WTC11 (cell line): ENCODE measurements around the gene RPL10A. TPM values are rescaled to one million over a fixed set of nuclear protein-coding genes. Genes with fewer than 3 reads are reported as not detected.

Experiments used
- ATAC-seq: fragments of 200-7000 bp; cut with Tn5 transposase; 2 replicates; pipeline ENCODE4 v1.10.0; 2021; ENCODE audit warnings: mild to moderate bottlenecking, moderate library complexity
- CTCF ChIA-PET: fragments of 300-600 bp; sonication (Branson Sonifier 250); formaldehyde crosslinking; loops from one replicate; lab custom pipeline; 2021; ENCODE audit warnings: antibody characterized with exemption; lab: Charles Lee
- POLR2A ChIA-PET: fragments of 350-600 bp; sonication (Branson Sonifier 250); formaldehyde crosslinking; loops from one replicate; lab custom pipeline; 2021; ENCODE audit warnings: antibody characterized with exemption; lab: Charles Lee
- DNase-seq: peaks from one replicate; pipeline ENCODE4 v3.0.0; 2021; ENCODE audit warnings: low spot score
- H3K27ac Mint-ChIP-seq: 2 replicates; pipeline ENCODE4 v1.8.0; 2021; ENCODE audit warnings: mixed read lengths
- H3K27me3 Mint-ChIP-seq: 2 replicates; pipeline ENCODE4 v1.8.0; 2021; ENCODE audit warnings: low read depth, mild to moderate bottlenecking, moderate library complexity, mixed read lengths
- H3K36me3 Mint-ChIP-seq: 2 replicates; pipeline ENCODE4 v1.8.0; 2021; ENCODE audit warnings: mixed read lengths
- H3K4me1 Mint-ChIP-seq: 2 replicates; pipeline ENCODE4 v1.8.0; 2022; ENCODE audit warnings: mixed read lengths
- H3K4me3 Mint-ChIP-seq: 2 replicates; pipeline ENCODE4 v1.8.0; 2021; ENCODE audit warnings: mild to moderate bottlenecking, moderate library complexity, mixed read lengths
- H3K9me3 Mint-ChIP-seq: 2 replicates; pipeline ENCODE4 v1.8.0; 2021; ENCODE audit warnings: mixed read lengths
- EMX1 ChIP-seq: fragments of 250-450 bp; sonication (Bioruptor Pico); IDR thresholded peaks from 2 replicates; pipeline ENCODE4 v1.8.0; 2021; ENCODE audit warnings: mild to moderate bottlenecking
- FOXP4 ChIP-seq: sonication (generic); formaldehyde crosslinking; IDR thresholded peaks from 2 replicates; pipeline ENCODE4 v1.8.0; 2022; ENCODE audit warnings: mild to moderate bottlenecking, missing genetic modification reagents
- HMGA2 ChIP-seq: fragments of 250-450 bp; sonication (Bioruptor Pico); IDR thresholded peaks from 2 replicates; pipeline ENCODE4 v1.4.0; 2021; ENCODE audit warnings: mild to moderate bottlenecking, moderate library complexity
- OVOL2 ChIP-seq: fragments of 250-450 bp; sonication (Bioruptor Pico); IDR thresholded peaks from 2 replicates; pipeline ENCODE4 v1.9.0; 2021; ENCODE audit warnings: mild to moderate bottlenecking, borderline replicate concordance
- RELA ChIP-seq: sonication (generic); formaldehyde crosslinking; IDR thresholded peaks from 2 replicates; pipeline ENCODE4 v1.8.1; 2022; ENCODE audit warnings: missing genetic modification reagents, mild to moderate bottlenecking, borderline replicate concordance
- TCF7 ChIP-seq: sonication (generic); formaldehyde crosslinking; IDR thresholded peaks from 2 replicates; pipeline ENCODE4 v1.8.0; 2022; ENCODE audit warnings: mild to moderate bottlenecking, low read depth, missing genetic modification reagents, moderate library complexity
- USF2 ChIP-seq: sonication (generic); formaldehyde crosslinking; IDR thresholded peaks from 2 replicates; pipeline ENCODE4 v1.8.1; 2023; ENCODE audit warnings: mild to moderate bottlenecking, missing genetic modification reagents, moderate library complexity
- ZMAT4 ChIP-seq: fragments of 250-450 bp; sonication (Bioruptor Pico); IDR thresholded peaks from 2 replicates; pipeline ENCODE4 v1.9.0; 2021; ENCODE audit warnings: mild to moderate bottlenecking
- ZNF138 ChIP-seq: sonication (generic); formaldehyde crosslinking; conservative IDR thresholded peaks from 2 replicates; pipeline ENCODE4 v1.8.1; 2022; ENCODE audit warnings: mild to moderate bottlenecking, moderate library complexity, missing genetic modification reagents
- ZNF263 ChIP-seq: sonication (generic); formaldehyde crosslinking; IDR thresholded peaks from 2 replicates; pipeline ENCODE4 v1.8.1; 2022; ENCODE audit warnings: low read depth, mild to moderate bottlenecking, moderate library complexity, missing genetic modification reagents
- ZNF671 ChIP-seq: fragments of 250-450 bp; sonication (Bioruptor Pico); IDR thresholded peaks from 2 replicates; pipeline ENCODE4 v1.8.0; 2021; ENCODE audit warnings: mild to moderate bottlenecking
- total RNA-seq: library from RNA; stranded (reverse); gene quantifications from 3 replicates; pipeline ENCODE4 v1.2.3, GENCODE V29; 2021
- TF ChIP-seq, protein P1 (sequence below): sonication (generic); formaldehyde crosslinking; IDR thresholded peaks from 2 replicates; pipeline ENCODE4 v1.8.1; 2022; ENCODE audit warnings: missing genetic modification reagents, borderline replicate concordance
- TF ChIP-seq, protein P2 (sequence below): sonication (generic); formaldehyde crosslinking; IDR thresholded peaks from 2 replicates; pipeline ENCODE4 v1.8.0; 2022; ENCODE audit warnings: mild to moderate bottlenecking, missing genetic modification reagents
- TF ChIP-seq, protein P3 (sequence below): sonication (generic); formaldehyde crosslinking; IDR thresholded peaks from 2 replicates; pipeline ENCODE4 v1.8.0; 2022; ENCODE audit warnings: mild to moderate bottlenecking, missing genetic modification reagents
- TF ChIP-seq, protein P4 (sequence below): fragments of 200-600 bp; IDR thresholded peaks from 2 replicates; pipeline ENCODE4 v1.8.0; 2022; ENCODE audit warnings: antibody characterized with exemption
- TF ChIP-seq, protein P5 (sequence below): sonication (generic); formaldehyde crosslinking; IDR thresholded peaks from 2 replicates; pipeline ENCODE4 v1.8.0; 2022; ENCODE audit warnings: missing genetic modification reagents
- TF ChIP-seq, protein P6 (sequence below): sonication (generic); formaldehyde crosslinking; IDR thresholded peaks from 2 replicates; pipeline ENCODE4 v1.8.0; 2023; ENCODE audit warnings: missing genetic modification reagents

RPL10A gene
- total RNA-seq, 1 experiment from 2014 or later: 1,829 TPM

DNA sequence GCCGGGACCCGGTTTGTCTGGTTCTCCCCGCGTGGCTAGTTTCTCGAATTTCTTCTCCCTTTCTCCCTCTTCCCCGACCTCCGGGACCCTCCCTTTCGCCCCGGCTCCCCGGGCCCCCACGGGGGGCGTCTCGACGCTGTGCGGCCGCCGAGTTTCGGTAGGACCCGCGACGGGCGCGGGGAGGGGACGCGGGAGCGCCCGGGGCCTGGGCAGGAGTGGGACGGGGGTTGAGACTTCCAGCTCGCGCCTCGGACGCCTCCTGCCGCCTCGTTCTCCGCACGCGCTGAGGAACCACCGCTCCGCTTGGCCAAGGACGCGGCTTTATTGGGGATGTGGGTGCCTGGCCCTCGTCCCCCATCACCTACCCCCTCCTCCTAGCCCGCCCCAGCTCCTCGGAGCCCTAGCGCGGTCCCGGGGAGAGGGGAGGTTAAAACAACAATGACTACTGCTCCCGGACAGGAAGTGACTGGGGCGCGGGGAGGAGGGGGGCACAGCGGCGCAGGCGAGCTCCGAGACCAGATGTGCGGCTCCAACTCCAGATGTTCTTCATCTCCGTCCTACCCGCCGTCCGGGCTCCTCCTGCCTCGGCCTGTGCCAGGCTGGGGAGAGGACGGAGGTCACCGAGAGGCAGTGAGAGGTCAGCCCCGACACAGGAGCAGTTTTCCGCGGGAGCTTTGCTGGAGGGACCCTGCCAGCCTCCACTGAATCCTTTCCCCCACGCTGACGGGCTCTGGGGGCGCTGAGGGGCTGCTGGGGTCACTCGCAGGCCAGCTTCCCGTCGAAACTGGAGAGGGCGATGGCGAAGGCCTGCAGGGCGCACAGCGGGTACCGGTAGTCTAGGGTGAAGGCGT lies 29.6 kb downstream of the RPL10A start (continued):
- TF ChIP-seq FOXP4 (CRISPR knock-in tag) (peak; percentile 74; the same call in 1 of the 2 replicates), ZNF263 (CRISPR knock-in tag) (0 out of 2 replicates have a peak, but pooled peaks have one; percentile 68)
- TF ChIP-seq, protein P1, sequence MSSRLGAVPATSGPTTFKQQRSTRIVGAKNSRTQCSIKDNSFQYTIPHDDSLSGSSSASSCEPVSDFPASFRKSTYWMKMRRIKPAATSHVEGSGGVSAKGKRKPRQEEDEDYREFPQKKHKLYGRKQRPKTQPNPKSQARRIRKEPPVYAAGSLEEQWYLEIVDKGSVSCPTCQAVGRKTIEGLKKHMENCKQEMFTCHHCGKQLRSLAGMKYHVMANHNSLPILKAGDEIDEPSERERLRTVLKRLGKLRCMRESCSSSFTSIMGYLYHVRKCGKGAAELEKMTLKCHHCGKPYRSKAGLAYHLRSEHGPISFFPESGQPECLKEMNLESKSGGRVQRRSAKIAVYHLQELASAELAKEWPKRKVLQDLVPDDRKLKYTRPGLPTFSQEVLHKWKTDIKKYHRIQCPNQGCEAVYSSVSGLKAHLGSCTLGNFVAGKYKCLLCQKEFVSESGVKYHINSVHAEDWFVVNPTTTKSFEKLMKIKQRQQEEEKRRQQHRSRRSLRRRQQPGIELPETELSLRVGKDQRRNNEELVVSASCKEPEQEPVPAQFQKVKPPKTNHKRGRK (CRISPR knock-in tag): no peak

DNA sequence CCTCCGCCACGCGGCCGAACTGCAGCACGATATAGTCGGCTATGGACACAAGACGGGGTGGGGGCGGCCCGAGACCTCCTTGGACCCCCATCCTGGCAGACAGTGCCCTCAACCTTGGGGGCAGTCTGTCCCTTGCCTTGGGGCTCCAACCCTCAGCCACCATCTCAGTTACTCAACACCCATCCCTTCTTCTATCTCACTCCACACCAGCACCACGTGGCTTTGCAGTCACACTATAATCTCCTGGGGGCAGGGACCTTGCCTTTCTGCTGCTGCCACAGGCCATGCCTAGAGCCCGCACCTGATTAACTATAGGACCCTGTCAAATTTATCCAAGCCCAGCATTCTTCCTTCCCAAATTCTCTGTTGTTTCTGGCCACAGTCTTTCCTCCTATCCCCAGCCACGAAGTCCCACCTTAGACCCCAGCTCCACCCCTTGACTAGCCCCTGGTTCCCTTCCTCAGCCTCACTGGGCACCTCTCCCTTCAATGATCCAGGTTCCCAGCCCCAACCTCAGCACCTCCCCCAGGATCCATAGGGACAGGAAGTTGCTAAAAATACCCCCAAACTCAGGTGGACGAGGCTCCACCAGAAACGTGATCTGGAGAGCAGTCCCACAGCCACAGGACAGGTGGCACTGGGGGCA lies 30.3 kb downstream of the RPL10A start:
- H3K4me1 Mint-ChIP-seq: peaks cover 48% of the 10 kb centered on the region
- H3K4me3 Mint-ChIP-seq: peak overlapping the region; percentile 72
- ATAC-seq: no peak
- CTCF ChIA-PET: interaction anchor here (0.6 to 2.1 kb wide), 10 partner anchors 9 to 946 kb away, joined by 3 to 13 read pairs (median 6); partner anchors contain the start of genes ARMC12, PPARD and RPL10A
- no peaks in the 10 kb centered on the region for H3K9me3 Mint-ChIP-seq
- peaks cover 23% of the 10 kb centered on the region for H3K27me3 Mint-ChIP-seq
- peak overlapping the region; percentile 55; the same call in 1 of the 2 replicates for H3K27ac Mint-ChIP-seq
- POLR2A ChIA-PET: interaction anchor here (1.0 to 5.3 kb wide), 10 partner anchors 9 to 239 kb away, joined by 3 to 54 read pairs (median 4); partner anchors contain the start of genes FANCE and ZNF76
- H3K36me3 Mint-ChIP-seq: no peaks in the 10 kb centered on the region
- peak; percentile 37 for DNase-seq
- TF ChIP-seq EMX1 (CRISPR knock-in tag) (0 out of 2 replicates have a peak, but pooled peaks have one; percentile 25), USF2 (peak; percentile 34; the same call in 1 of the 2 replicates), RELA (CRISPR knock-in tag) (no peak), ZNF263 (CRISPR knock-in tag) (no peak)
- TF ChIP-seq, protein P2, sequence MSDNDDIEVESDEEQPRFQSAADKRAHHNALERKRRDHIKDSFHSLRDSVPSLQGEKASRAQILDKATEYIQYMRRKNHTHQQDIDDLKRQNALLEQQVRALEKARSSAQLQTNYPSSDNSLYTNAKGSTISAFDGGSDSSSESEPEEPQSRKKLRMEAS: no peak
- TF ChIP-seq, protein P3, sequence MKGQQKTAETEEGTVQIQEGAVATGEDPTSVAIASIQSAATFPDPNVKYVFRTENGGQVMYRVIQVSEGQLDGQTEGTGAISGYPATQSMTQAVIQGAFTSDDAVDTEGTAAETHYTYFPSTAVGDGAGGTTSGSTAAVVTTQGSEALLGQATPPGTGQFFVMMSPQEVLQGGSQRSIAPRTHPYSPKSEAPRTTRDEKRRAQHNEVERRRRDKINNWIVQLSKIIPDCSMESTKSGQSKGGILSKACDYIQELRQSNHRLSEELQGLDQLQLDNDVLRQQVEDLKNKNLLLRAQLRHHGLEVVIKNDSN (CRISPR knock-in tag): 0 out of 2 replicates have a peak, but pooled peaks have one; percentile 34

DNA sequence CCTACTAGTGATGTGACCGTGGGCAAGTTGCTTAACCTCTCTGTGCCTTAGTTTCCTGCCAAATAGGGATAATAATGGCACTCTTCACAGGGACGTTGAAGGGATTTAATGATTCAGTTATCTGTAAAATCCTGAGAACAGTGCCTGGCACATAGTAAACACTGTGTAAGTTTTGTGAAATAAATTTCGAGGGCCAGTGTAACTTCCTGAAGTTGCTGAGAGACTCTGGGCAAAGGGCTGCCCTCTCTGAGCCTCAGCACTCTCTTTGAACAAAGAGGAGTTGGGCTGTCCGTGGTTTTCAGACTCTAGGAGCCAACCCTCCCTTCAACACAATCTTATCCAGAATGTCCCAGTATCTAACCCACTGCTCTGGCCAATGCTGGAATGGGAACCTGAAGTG lies 31.2 kb downstream of the RPL10A start:
- Mint-ChIP-seq H3K9me3 (no peaks in the 10 kb centered on the region), H3K27ac (peak overlapping the region; percentile 17; the same call in 1 of the 2 replicates), H3K36me3 (no peaks in the 10 kb centered on the region), H3K4me1 (peaks cover 41% of the 10 kb centered on the region), H3K27me3 (peaks cover 23% of the 10 kb centered on the region; the same call in 1 of the 2 replicates), H3K4me3 (no peak overlapping the region)
- ATAC-seq (no peak), DNase-seq (no peak)
- ChIA-PET POLR2A (no interaction called here), CTCF (no interaction called here)
- TF ChIP-seq OVOL2 (CRISPR knock-in tag): no peak
- TF ChIP-seq, protein P4, sequence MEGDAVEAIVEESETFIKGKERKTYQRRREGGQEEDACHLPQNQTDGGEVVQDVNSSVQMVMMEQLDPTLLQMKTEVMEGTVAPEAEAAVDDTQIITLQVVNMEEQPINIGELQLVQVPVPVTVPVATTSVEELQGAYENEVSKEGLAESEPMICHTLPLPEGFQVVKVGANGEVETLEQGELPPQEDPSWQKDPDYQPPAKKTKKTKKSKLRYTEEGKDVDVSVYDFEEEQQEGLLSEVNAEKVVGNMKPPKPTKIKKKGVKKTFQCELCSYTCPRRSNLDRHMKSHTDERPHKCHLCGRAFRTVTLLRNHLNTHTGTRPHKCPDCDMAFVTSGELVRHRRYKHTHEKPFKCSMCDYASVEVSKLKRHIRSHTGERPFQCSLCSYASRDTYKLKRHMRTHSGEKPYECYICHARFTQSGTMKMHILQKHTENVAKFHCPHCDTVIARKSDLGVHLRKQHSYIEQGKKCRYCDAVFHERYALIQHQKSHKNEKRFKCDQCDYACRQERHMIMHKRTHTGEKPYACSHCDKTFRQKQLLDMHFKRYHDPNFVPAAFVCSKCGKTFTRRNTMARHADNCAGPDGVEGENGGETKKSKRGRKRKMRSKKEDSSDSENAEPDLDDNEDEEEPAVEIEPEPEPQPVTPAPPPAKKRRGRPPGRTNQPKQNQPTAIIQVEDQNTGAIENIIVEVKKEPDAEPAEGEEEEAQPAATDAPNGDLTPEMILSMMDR: no peak
- TF ChIP-seq ZNF138 (CRISPR knock-in tag): no peak
- TF ChIP-seq, protein P5, sequence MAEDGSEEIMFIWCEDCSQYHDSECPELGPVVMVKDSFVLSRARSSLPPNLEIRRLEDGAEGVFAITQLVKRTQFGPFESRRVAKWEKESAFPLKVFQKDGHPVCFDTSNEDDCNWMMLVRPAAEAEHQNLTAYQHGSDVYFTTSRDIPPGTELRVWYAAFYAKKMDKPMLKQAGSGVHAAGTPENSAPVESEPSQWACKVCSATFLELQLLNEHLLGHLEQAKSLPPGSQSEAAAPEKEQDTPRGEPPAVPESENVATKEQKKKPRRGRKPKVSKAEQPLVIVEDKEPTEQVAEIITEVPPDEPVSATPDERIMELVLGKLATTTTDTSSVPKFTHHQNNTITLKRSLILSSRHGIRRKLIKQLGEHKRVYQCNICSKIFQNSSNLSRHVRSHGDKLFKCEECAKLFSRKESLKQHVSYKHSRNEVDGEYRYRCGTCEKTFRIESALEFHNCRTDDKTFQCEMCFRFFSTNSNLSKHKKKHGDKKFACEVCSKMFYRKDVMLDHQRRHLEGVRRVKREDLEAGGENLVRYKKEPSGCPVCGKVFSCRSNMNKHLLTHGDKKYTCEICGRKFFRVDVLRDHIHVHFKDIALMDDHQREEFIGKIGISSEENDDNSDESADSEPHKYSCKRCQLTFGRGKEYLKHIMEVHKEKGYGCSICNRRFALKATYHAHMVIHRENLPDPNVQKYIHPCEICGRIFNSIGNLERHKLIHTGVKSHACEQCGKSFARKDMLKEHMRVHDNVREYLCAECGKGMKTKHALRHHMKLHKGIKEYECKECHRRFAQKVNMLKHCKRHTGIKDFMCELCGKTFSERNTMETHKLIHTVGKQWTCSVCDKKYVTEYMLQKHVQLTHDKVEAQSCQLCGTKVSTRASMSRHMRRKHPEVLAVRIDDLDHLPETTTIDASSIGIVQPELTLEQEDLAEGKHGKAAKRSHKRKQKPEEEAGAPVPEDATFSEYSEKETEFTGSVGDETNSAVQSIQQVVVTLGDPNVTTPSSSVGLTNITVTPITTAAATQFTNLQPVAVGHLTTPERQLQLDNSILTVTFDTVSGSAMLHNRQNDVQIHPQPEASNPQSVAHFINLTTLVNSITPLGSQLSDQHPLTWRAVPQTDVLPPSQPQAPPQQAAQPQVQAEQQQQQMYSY: no peak
- no peak for TF ChIP-seq HMGA2 (CRISPR knock-in tag)
- TF ChIP-seq, protein P6, sequence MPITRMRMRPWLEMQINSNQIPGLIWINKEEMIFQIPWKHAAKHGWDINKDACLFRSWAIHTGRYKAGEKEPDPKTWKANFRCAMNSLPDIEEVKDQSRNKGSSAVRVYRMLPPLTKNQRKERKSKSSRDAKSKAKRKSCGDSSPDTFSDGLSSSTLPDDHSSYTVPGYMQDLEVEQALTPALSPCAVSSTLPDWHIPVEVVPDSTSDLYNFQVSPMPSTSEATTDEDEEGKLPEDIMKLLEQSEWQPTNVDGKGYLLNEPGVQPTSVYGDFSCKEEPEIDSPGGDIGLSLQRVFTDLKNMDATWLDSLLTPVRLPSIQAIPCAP (CRISPR knock-in tag): no peak
- no peak for TF ChIP-seq ZNF671 (CRISPR knock-in tag)
- TF ChIP-seq ZMAT4 (CRISPR knock-in tag): no peak
- TF ChIP-seq TCF7: no peak
